ENCODE results near the gene WSCD1.

The WSCD1 gene

GRCh38 chr17:6052926-6053325, 17.3 kb upstream of the WSCD1 start:
- WGBS (ENCODE audit: extremely low coverage, insufficient coverage, low lambda C conversion rate) = no CpG with 5 or more reads among the region's 3 CpGs
- Histone ChIP-seq H3K4ac (ENCODE audit: low read depth, low read length) (no peak overlapping the region), H2BK5ac (ENCODE audit: low read length) (no peak overlapping the region), H3K27me3 (ENCODE audit: insufficient read depth, low read length, poor library complexity) (no peaks in the 10 kb centered on the region), H2AK5ac (ENCODE audit: low read length) (no peak overlapping the region), H4K8ac (ENCODE audit: low read depth, low read length) (no peak overlapping the region), H3K79me1 (ENCODE audit: low read length) (no peaks in the 10 kb centered on the region), H3K27ac (ENCODE audit: low read depth, low read length) (no peak overlapping the region), H3K79me2 (ENCODE audit: control insufficient read depth, insufficient read depth, low read length) (no peaks in the 10 kb centered on the region), H4K5ac (ENCODE audit: low read length) (no peak overlapping the region), H3K9ac (ENCODE audit: low read length) (no peak overlapping the region), H3K4me2 (ENCODE audit: low read length) (no peak overlapping the region), H3K56ac (ENCODE audit: low read length) (no peak overlapping the region), H3K4me3 (ENCODE audit: low read length) (no peak overlapping the region), H3K23ac (ENCODE audit: low read length) (no peak overlapping the region), H3K18ac (ENCODE audit: low read length) (no peak overlapping the region), H3K4me1 (ENCODE audit: control insufficient read depth, low read depth, low read length) (no peaks in the 10 kb centered on the region), H2BK120ac (ENCODE audit: low read depth, low read length) (no peak overlapping the region), H2BK15ac (replicated peaks; ENCODE audit: low read depth) (no peak overlapping the region), H3K36me3 (ENCODE audit: control insufficient read depth, insufficient read depth, low read length) (no peaks in the 10 kb centered on the region)
- DNase-seq = no peak

- Histone ChIP-seq H3K18ac (ENCODE audit: low read length) (no peak overlapping the region), H2BK15ac (replicated peaks; ENCODE audit: low read depth) (no peak overlapping the region), H3K4ac (ENCODE audit: low read depth, low read length) (no peak overlapping the region), H3K79me1 (ENCODE audit: low read length) (no peaks in the 10 kb centered on the region), H2BK120ac (ENCODE audit: low read depth, low read length) (no peak overlapping the region), H3K27ac (ENCODE audit: low read depth, low read length) (no peak overlapping the region), H3K9ac (ENCODE audit: low read length) (no peak overlapping the region), H3K27me3 (ENCODE audit: insufficient read depth, low read length, poor library complexity) (no peaks in the 10 kb centered on the region), H2AK5ac (ENCODE audit: low read length) (no peak overlapping the region), H4K8ac (ENCODE audit: low read depth, low read length) (no peak overlapping the region), H2BK5ac (ENCODE audit: low read length) (no peak overlapping the region), H3K36me3 (ENCODE audit: control insufficient read depth, insufficient read depth, low read length) (no peaks in the 10 kb centered on the region), H3K4me2 (ENCODE audit: low read length) (no peak overlapping the region), H3K79me2 (ENCODE audit: control insufficient read depth, insufficient read depth, low read length) (no peaks in the 10 kb centered on the region), H3K4me3 (ENCODE audit: low read length) (no peak overlapping the region), H4K5ac (ENCODE audit: low read length) (no peak overlapping the region), H3K56ac (ENCODE audit: low read length) (no peak overlapping the region), H3K4me1 (ENCODE audit: control insufficient read depth, low read depth, low read length) (no peaks in the 10 kb centered on the region), H3K23ac (ENCODE audit: low read length) (no peak overlapping the region)
- no peak for DNase-seq
- WGBS (ENCODE audit: extremely low coverage, insufficient coverage, low lambda C conversion rate) = no CpG with 5 or more reads among the region's 3 CpGs
Measured at GRCh38 chr17:6054372-6054771, 15.8 kb upstream of the WSCD1 start.

DNA sequence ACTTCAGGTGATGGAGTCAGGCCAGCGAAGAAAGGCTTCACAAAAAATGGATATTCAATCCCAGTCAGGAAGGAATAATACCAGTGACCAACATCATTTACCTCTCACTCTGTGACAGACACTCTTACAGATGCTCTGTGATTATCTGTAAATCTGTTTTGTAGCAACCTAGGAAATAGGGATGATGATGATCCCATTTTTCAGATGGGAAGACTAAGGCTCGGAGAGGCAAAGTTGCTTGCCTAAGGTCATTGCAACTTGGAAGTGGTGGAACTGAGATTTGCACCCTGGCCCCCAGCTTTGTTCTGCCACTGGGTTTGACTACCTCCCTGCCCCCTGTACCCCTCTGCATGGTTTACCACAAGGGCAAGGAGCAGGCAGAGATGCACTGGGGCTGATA, 14.1 kb upstream of the WSCD1 start:
- Histone ChIP-seq H3K27ac (ENCODE audit: low read depth, low read length) (no peak overlapping the region), H4K5ac (ENCODE audit: low read length) (no peak overlapping the region), H3K4me3 (ENCODE audit: low read length) (no peak overlapping the region), H3K79me1 (ENCODE audit: low read length) (no peaks in the 10 kb centered on the region), H2AK5ac (ENCODE audit: low read length) (no peak overlapping the region), H2BK5ac (ENCODE audit: low read length) (no peak overlapping the region), H2BK120ac (ENCODE audit: low read depth, low read length) (no peak overlapping the region), H3K4me2 (ENCODE audit: low read length) (no peak overlapping the region), H3K4me1 (ENCODE audit: control insufficient read depth, low read depth, low read length) (no peaks in the 10 kb centered on the region), H3K4ac (ENCODE audit: low read depth, low read length) (no peak overlapping the region), H3K36me3 (ENCODE audit: control insufficient read depth, insufficient read depth, low read length) (no peaks in the 10 kb centered on the region), H3K23ac (ENCODE audit: low read length) (no peak overlapping the region), H3K27me3 (ENCODE audit: insufficient read depth, low read length, poor library complexity) (no peaks in the 10 kb centered on the region), H3K79me2 (ENCODE audit: control insufficient read depth, insufficient read depth, low read length) (no peaks in the 10 kb centered on the region), H2BK15ac (replicated peaks; ENCODE audit: low read depth) (no peak overlapping the region), H4K8ac (ENCODE audit: low read depth, low read length) (no peak overlapping the region), H3K9ac (ENCODE audit: low read length) (no peak overlapping the region), H3K18ac (ENCODE audit: low read length) (no peak overlapping the region), H3K56ac (ENCODE audit: low read length) (no peak overlapping the region)
- WGBS (ENCODE audit: extremely low coverage, insufficient coverage, low lambda C conversion rate) = no CpG with 5 or more reads among the region's 2 CpGs
- DNase-seq = no peak

DNA sequence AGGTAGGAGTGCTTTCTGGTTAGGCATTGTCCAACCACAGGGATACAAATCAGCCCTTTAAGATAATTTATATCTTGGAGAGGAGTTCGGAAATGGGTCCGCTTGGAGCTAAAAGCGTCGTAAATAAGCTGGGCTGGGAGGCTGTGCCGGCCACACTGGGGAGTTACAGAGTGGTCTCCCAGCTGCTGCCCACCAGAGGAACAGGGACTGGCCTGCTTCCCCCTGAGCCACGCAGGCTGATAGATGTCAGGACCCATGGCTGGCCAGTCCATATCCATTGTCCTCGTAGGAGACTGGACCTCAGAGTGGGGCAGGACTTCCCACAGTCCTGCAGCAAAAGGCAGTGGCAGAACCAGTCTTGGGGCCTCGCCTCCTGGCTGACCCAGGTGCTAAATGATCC, 12.6 kb upstream of the WSCD1 start:
- no peak overlapping the region for H2BK15ac ChIP-seq (replicated peaks; ENCODE audit: low read depth)
- H3K4ac ChIP-seq (ENCODE audit: low read depth, low read length) = no peak overlapping the region
- no peak overlapping the region for H3K18ac ChIP-seq (ENCODE audit: low read length)
- H3K4me3 ChIP-seq (ENCODE audit: low read length) = no peak overlapping the region
- no peak overlapping the region for H3K23ac ChIP-seq (ENCODE audit: low read length)
- no peak for DNase-seq
- no peak overlapping the region for H3K4me2 ChIP-seq (ENCODE audit: low read length)
- no peaks in the 10 kb centered on the region for H3K36me3 ChIP-seq (ENCODE audit: control insufficient read depth, insufficient read depth, low read length)
- no peak overlapping the region for H4K8ac ChIP-seq (ENCODE audit: low read depth, low read length)
- H3K27me3 ChIP-seq (ENCODE audit: insufficient read depth, low read length, poor library complexity) = no peaks in the 10 kb centered on the region
- no peak overlapping the region for H3K27ac ChIP-seq (ENCODE audit: low read depth, low read length)
- H3K79me1 ChIP-seq (ENCODE audit: low read length) = no peaks in the 10 kb centered on the region
- no peak overlapping the region for H2BK120ac ChIP-seq (ENCODE audit: low read depth, low read length)
- H2BK5ac ChIP-seq (ENCODE audit: low read length) = no peak overlapping the region
- no CpG with 5 or more reads among the region's 8 CpGs for WGBS (ENCODE audit: extremely low coverage, insufficient coverage, low lambda C conversion rate)
- H3K79me2 ChIP-seq (ENCODE audit: control insufficient read depth, insufficient read depth, low read length) = no peaks in the 10 kb centered on the region
- H4K5ac ChIP-seq (ENCODE audit: low read length) = no peak overlapping the region
- H3K9ac ChIP-seq (ENCODE audit: low read length) = no peak overlapping the region
- no peak overlapping the region for H2AK5ac ChIP-seq (ENCODE audit: low read length)
- H3K56ac ChIP-seq (ENCODE audit: low read length) = no peak overlapping the region
- no peaks in the 10 kb centered on the region for H3K4me1 ChIP-seq (ENCODE audit: control insufficient read depth, low read depth, low read length)

DNA sequence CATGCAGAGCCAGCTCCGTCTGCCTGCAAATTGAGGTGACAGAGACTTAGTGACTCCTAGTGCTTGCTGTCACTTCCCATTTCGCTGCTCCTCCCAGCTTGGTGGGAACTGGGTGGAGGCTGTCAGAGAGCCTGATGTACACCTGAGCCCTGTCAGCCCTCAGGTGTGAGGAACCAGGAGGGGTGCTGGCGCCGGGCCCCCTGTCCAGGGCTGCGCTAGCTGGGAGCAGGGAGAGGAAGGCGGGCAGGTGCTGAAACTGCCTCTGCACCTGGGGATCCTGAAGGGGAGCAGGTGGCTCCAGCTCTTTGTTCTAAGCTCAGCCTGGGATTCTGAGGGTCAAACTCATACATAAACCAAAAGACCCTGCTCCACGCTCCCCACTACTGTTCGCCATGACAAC, 10.8 kb upstream of the WSCD1 start:
- no peak for DNase-seq
- H3K18ac ChIP-seq (ENCODE audit: low read length) = no peak overlapping the region
- H3K36me3 ChIP-seq (ENCODE audit: control insufficient read depth, insufficient read depth, low read length) = no peaks in the 10 kb centered on the region
- no CpG with 5 or more reads among the region's 8 CpGs for WGBS (ENCODE audit: extremely low coverage, insufficient coverage, low lambda C conversion rate)
- no peak overlapping the region for H4K5ac ChIP-seq (ENCODE audit: low read length)
- H3K4me2 ChIP-seq (ENCODE audit: low read length) = no peak overlapping the region
- no peak overlapping the region for H2BK120ac ChIP-seq (ENCODE audit: low read depth, low read length)
- no peaks in the 10 kb centered on the region for H3K79me1 ChIP-seq (ENCODE audit: low read length)
- no peak overlapping the region for H3K27ac ChIP-seq (ENCODE audit: low read depth, low read length)
- no peak overlapping the region for H3K4ac ChIP-seq (ENCODE audit: low read depth, low read length)
- H3K4me3 ChIP-seq (ENCODE audit: low read length) = no peak overlapping the region
- no peak overlapping the region for H2BK15ac ChIP-seq (replicated peaks; ENCODE audit: low read depth)
- no peak overlapping the region for H3K23ac ChIP-seq (ENCODE audit: low read length)
- no peak overlapping the region for H3K56ac ChIP-seq (ENCODE audit: low read length)
- H3K79me2 ChIP-seq (ENCODE audit: control insufficient read depth, insufficient read depth, low read length) = no peaks in the 10 kb centered on the region
- no peak overlapping the region for H4K8ac ChIP-seq (ENCODE audit: low read depth, low read length)
- H3K4me1 ChIP-seq (ENCODE audit: control insufficient read depth, low read depth, low read length) = no peaks in the 10 kb centered on the region
- no peak overlapping the region for H3K9ac ChIP-seq (ENCODE audit: low read length)
- no peaks in the 10 kb centered on the region for H3K27me3 ChIP-seq (ENCODE audit: insufficient read depth, low read length, poor library complexity)
- H2BK5ac ChIP-seq (ENCODE audit: low read length) = no peak overlapping the region
- H2AK5ac ChIP-seq (ENCODE audit: low read length) = no peak overlapping the region

DNA sequence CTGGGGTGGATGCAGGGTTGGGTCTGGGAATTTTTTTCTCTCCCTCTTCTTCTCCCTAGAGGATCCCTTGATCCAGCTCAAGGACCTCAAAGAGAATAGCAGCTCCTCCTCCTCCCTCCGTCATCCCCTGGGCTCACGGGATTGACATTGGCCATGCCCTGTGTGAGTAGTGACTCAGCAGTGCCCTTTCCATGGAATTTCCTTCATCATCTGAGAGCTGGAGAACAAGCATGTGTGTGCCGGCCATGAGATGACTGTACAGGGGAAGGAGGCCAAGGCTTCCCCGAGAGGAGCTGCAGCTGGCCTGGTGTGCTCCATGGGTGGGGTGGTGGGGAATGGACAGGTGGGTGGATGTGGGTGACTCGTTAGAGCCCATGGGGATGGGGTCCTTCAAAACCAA, 8.9 kb upstream of the WSCD1 start:
- Histone ChIP-seq H3K18ac (ENCODE audit: low read length) (no peak overlapping the region), H2BK15ac (replicated peaks; ENCODE audit: low read depth) (no peak overlapping the region), H3K36me3 (ENCODE audit: control insufficient read depth, insufficient read depth, low read length) (no peaks in the 10 kb centered on the region), H2BK5ac (ENCODE audit: low read length) (no peak overlapping the region), H3K4ac (ENCODE audit: low read depth, low read length) (no peak overlapping the region), H3K4me2 (ENCODE audit: low read length) (no peak overlapping the region), H2AK5ac (ENCODE audit: low read length) (no peak overlapping the region), H2BK120ac (ENCODE audit: low read depth, low read length) (no peak overlapping the region), H3K79me1 (ENCODE audit: low read length) (no peaks in the 10 kb centered on the region), H3K4me1 (ENCODE audit: control insufficient read depth, low read depth, low read length) (no peaks in the 10 kb centered on the region), H3K27ac (ENCODE audit: low read depth, low read length) (no peak overlapping the region), H4K8ac (ENCODE audit: low read depth, low read length) (no peak overlapping the region), H3K23ac (ENCODE audit: low read length) (no peak overlapping the region), H3K56ac (ENCODE audit: low read length) (no peak overlapping the region), H4K5ac (ENCODE audit: low read length) (no peak overlapping the region), H3K4me3 (ENCODE audit: low read length) (no peak overlapping the region), H3K79me2 (ENCODE audit: control insufficient read depth, insufficient read depth, low read length) (no peaks in the 10 kb centered on the region), H3K27me3 (ENCODE audit: insufficient read depth, low read length, poor library complexity) (no peaks in the 10 kb centered on the region), H3K9ac (ENCODE audit: low read length) (no peak overlapping the region)
- WGBS (ENCODE audit: extremely low coverage, insufficient coverage, low lambda C conversion rate) = no CpG with 5 or more reads among the region's 5 CpGs
- no peak for DNase-seq
